Esophagus muscularis mucosa (tissue), 4 donors: ENCODE measurements around the gene PRODH2. TPM values are rescaled to one million over a fixed set of nuclear protein-coding genes. Genes with fewer than 3 reads are reported as not detected.

ENCODE experiments used
- DNase-seq: peaks from one replicate; pipeline ENCODE4 v3.0.0-alpha.2; 2017; ENCODE audit errors: extremely low spot score
- H3K27ac ChIP-seq, 4 donors: fragments of 200-600 bp; sonication (generic); replicated peaks in 1 of 4; 1 replicate in 3 of 4; 2 replicates in 1 of 4; pipeline ENCODE4 v1.5.1; 2016 to 2019; ENCODE audit warnings: mild to moderate bottlenecking in 1 of 4
- H3K27me3 ChIP-seq, 4 donors: fragments of 200-600 bp; sonication (generic); one replicate each; pipeline versions ENCODE4 v1.5.1 to v1.6.0; 2016 to 2019
- H3K36me3 ChIP-seq, 4 donors: fragments of 200-600 bp; sonication (generic); one replicate each; pipeline ENCODE4 v1.5.1; 2016 to 2019
- H3K4me1 ChIP-seq, 4 donors: fragments of 200-600 bp; sonication (generic); one replicate each; pipeline ENCODE4 v1.5.1; 2016 to 2019
- H3K4me3 ChIP-seq, 4 donors: fragments of 200-600 bp; sonication (generic); 1 replicate in 2 of 4; 2 replicates in 2 of 4; pipeline ENCODE4 v1.5.1; 2016 to 2019; ENCODE audit warnings: mild to moderate bottlenecking in 4 of 4, moderate library complexity in 1 of 4
- H3K9me3 ChIP-seq, 4 donors: fragments of 200-600 bp; sonication (generic); 1 replicate in 3 of 4; 2 replicates in 1 of 4; pipeline ENCODE4 v1.5.1; 2016 to 2019
- EP300 ChIP-seq: sonication (generic); formaldehyde crosslinking; IDR thresholded peaks from one replicate; pipeline ENCODE4 v1.6.1; 2017; ENCODE audit warnings: antibody characterized with exemption
- POLR2A ChIP-seq: fragments of 450-650 bp; IDR thresholded peaks from one replicate; pipeline ENCODE4 v1.6.1; 2017; ENCODE audit warnings: antibody characterized with exemption, moderate library complexity, mild to moderate bottlenecking, low read depth
- POLR2AphosphoS5 ChIP-seq, 2 donors: sonication (generic); formaldehyde crosslinking; IDR thresholded peaks; one replicate each; pipeline ENCODE4 v1.6.1; 2017; ENCODE audit warnings: antibody characterized with exemption in 2 of 2
- WGBS: methylation state at CpG from one replicate; pipeline ENCODE4 v1.1.5; 2018; 5-methylcytosine and 5-hydroxymethylcytosine counted together
- intact Hi-C: fragments of 100-400 bp; cut with DNase I; formaldehyde crosslinking; loops from one replicate; pipeline ENCODE4 v1.15.1; 2023
- total RNA-seq, 4 donors: library from RNA; depleted of rRNA; stranded (reverse); fragments of >200 nt; gene quantifications; one replicate each; pipeline versions ENCODE4 v1.1.0 to v1.2.1, GENCODE V29; 2016
- TF ChIP-seq, protein P1 (sequence below), 3 experiments: fragments of 200-600 bp in 2 of 3; fragments of 450-650 bp in 1 of 3; sonication (generic) in 2 of 3; IDR thresholded peaks; one replicate each; pipeline ENCODE4 v1.5.1; 2017 to 2019; ENCODE audit warnings: antibody characterized with exemption in 3 of 3, mild to moderate bottlenecking in 2 of 3, moderate library complexity in 1 of 3

The PRODH2 gene
- total RNA-seq, 4 donors from 2014 or later: not detected

DNA sequence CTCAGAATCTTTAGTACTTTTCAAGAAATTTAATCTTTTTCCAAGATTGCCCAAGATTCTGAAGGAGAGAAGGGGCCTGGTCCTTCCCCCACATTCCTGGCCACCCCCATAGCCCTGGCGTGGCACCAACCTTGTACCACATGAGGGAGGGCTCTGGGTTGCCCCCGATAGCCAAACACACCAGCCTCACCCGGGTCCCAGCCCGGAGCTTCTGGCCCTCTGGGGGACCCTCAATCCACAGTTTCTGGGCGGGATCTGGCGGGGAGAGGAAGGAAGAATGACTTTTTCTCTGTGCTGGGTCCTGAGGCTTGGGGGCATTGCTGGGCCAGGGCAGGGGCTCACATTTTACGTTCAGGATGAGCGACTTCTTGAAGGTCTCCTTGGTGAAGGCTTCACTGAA, 35.3 kb upstream of the PRODH2 start:
- no peaks in the 10 kb centered on the region for H3K36me3 ChIP-seq
- no peaks in the 10 kb centered on the region for H3K9me3 ChIP-seq
- TF ChIP-seq POLR2A (no peak), POLR2AphosphoS5 (IDR thresholded peaks at IDR 0.05) (no peak), EP300 (no peak)
- TF ChIP-seq, protein P1, sequence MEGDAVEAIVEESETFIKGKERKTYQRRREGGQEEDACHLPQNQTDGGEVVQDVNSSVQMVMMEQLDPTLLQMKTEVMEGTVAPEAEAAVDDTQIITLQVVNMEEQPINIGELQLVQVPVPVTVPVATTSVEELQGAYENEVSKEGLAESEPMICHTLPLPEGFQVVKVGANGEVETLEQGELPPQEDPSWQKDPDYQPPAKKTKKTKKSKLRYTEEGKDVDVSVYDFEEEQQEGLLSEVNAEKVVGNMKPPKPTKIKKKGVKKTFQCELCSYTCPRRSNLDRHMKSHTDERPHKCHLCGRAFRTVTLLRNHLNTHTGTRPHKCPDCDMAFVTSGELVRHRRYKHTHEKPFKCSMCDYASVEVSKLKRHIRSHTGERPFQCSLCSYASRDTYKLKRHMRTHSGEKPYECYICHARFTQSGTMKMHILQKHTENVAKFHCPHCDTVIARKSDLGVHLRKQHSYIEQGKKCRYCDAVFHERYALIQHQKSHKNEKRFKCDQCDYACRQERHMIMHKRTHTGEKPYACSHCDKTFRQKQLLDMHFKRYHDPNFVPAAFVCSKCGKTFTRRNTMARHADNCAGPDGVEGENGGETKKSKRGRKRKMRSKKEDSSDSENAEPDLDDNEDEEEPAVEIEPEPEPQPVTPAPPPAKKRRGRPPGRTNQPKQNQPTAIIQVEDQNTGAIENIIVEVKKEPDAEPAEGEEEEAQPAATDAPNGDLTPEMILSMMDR (IDR thresholded peaks at IDR 0.05): no peak
- WGBS: 87% methylated on average over 8 of the region's 8 CpGs
- H3K4me3 ChIP-seq: no peak overlapping the region
- H3K27ac ChIP-seq: no peak overlapping the region
- peaks cover 9 to 25% (median 23%) of the 10 kb centered on the region in 4 donors for H3K4me1 ChIP-seq
- intact Hi-C loops: no loop called here
- H3K27me3 ChIP-seq: peaks cover 0 to 96% (median 48%) of the 10 kb centered on the region in 4 donors
- DNase-seq: no peak

DNA sequence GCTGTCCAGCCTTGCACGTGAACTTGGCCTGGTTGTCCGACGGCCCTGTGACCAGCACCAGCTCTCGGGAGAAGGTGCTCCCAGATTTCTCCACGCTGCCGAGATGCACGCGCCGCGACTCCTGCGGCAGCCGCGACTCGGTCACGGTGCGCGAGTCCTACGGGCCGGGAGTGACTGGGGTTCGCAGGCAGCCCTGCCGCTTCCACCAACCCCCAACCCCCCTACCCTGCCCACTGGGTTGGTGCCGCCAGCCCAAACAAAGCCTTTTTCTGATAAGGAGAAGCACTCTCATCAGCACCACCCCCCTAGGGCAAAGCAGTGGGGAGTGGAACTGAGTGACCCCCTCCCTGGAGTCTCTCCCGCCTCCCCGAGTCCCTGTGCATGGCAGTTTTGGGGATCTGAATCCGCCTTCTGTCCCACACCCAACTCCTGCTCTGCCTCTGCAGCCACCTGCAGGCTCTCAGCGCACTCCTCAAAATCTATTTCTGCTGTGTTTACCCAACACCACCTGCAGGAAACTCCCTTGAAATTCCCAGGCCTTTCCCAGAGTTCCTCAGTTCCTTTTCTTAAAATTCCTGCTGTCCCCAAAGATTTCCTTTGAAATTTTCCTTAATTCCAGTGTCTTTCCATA, 33.5 kb upstream of the PRODH2 start:
- H3K9me3 ChIP-seq: no peaks in the 10 kb centered on the region
- H3K27me3 ChIP-seq: peaks cover 0 to 97% (median 45%) of the 10 kb centered on the region in 4 donors
- H3K4me1 ChIP-seq: peaks cover 9 to 25% (median 23%) of the 10 kb centered on the region in 4 donors
- no peak overlapping the region for H3K27ac ChIP-seq
- peak overlapping the region in 3 of 4 donors; percentile 31 to 38 (median 33) for H3K4me3 ChIP-seq
- WGBS: 2% methylated on average over 4 of the region's 26 CpGs
- H3K36me3 ChIP-seq: no peaks in the 10 kb centered on the region
- intact Hi-C loops: no loop called here
- TF ChIP-seq EP300 (no peak), POLR2A (no peak), POLR2AphosphoS5 (IDR thresholded peaks at IDR 0.05) (no peak)
- TF ChIP-seq, protein P1 (IDR thresholded peaks at IDR 0.05): no peak
- DNase-seq: no peak

DNA sequence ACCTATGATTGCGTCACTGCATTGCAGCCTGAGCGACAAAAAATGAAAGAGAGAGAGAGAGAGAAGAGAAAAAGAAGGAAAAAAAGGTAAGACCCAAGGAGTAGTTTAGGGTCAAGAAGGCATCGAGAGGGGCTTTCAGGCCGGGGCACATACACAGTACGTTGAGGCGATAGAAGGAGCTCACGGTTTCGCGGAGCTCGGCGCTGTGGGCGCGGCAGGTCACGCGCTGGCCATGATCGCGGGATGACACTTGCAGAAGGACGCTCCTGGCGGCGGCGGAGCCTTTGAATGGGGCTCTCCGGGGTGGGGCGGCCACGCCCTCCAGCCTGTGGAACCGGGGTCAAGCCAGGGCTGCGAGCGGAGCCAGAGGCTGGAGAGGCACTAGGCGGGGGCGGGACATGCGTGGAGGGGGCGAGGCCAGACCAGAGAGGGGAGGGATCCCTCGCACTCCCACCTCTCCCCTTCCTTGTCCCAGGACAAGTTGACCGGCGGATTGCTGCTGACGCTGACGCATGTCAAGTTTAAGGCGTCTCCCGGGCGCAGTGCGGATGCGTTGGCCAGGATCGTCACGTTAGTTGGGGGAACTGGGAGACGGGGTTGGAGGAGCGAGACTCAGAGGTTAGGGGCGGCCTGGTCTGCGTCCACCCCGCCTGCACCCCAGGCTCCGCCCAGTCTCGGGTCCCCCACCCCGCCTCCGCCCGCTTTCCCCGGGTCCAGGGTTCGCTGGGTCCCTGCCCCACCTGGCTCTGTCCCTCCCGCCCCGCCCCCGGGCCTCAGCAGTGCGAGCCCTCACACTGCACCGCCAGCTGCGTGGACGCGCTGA, 32.8 kb upstream of the PRODH2 start:
- no peaks in the 10 kb centered on the region for H3K36me3 ChIP-seq
- H3K9me3 ChIP-seq: no peaks in the 10 kb centered on the region
- H3K4me3 ChIP-seq: peak overlapping the region; percentile 30 to 38 (median 32)
- TF ChIP-seq POLR2AphosphoS5 (IDR thresholded peaks at IDR 0.05): no peak
- TF ChIP-seq, protein P1 (IDR thresholded peaks at IDR 0.05): no peak
- no peak for TF ChIP-seq POLR2A
- TF ChIP-seq EP300: no peak
- intact Hi-C loops: no loop called here
- no peak for DNase-seq
- H3K4me1 ChIP-seq: peaks cover 9 to 25% (median 23%) of the 10 kb centered on the region in 4 donors
- 12% methylated on average over 18 of the region's 63 CpGs for WGBS
- peaks cover 0 to 93% (median 45%) of the 10 kb centered on the region in 4 donors for H3K27me3 ChIP-seq
- H3K27ac ChIP-seq: no peak overlapping the region

DNA sequence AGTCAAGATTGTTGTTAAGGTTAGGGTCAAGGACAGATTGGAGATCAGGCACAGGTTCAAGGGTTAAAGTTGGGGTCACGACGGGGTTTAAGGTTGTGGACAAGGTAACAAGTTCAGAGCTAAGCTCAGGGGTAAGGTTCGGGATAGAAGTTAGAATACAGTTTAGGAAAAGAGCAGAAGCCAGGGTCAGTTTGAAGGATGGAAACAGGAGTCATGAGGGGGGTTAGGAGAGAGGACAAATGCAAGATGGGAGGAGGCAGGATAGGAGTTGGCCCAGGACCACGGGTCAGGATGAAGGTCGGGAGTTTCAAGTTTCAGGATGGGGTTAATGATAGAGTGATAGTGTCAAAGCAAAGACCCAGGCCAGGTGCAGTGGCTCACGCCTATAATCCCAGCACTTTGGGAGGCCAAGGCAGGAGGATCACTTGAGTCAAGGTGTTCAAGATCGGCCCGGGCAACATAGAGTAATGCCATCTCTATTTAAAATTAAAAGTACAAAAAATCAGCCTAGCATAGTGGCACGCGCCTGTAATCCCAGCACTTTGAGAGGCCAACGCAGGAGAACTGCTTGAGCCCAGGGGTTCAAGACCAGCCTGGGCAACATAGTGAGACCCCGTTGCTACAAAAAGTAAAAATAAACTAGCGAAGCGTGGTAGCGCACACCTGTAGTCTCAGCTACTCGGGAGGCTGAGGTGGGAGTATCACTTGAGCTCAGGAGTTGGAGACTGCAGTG, 32.0 kb upstream of the PRODH2 start:
- no peak for TF ChIP-seq POLR2AphosphoS5 (IDR thresholded peaks at IDR 0.05)
- TF ChIP-seq EP300: no peak
- no peak for TF ChIP-seq POLR2A
- TF ChIP-seq, protein P1 (IDR thresholded peaks at IDR 0.05): no peak
- 60% methylated on average over 16 of the region's 16 CpGs for WGBS
- H3K4me3 ChIP-seq: peak overlapping the region in 1 of 4 donors; percentile 33
- DNase-seq: no peak
- peaks cover 9 to 25% (median 23%) of the 10 kb centered on the region in 4 donors for H3K4me1 ChIP-seq
- intact Hi-C loops: no loop called here
- no peak overlapping the region for H3K27ac ChIP-seq
- H3K27me3 ChIP-seq: peaks cover 0 to 85% (median 42%) of the 10 kb centered on the region in 4 donors
- H3K9me3 ChIP-seq: peaks cover 0 to 1% (median under 1%) of the 10 kb centered on the region in 4 donors
- no peaks in the 10 kb centered on the region for H3K36me3 ChIP-seq
